GM18511 (cell line): ENCODE measurements around the gene CRY2.

Source experiments
- ATAC-seq: cut with Tn5 transposase; IDR thresholded peaks from one replicate; pipeline ENCODE4 v1.9.1; 2021; ENCODE audit warnings: mild to moderate bottlenecking, moderate library complexity; ENCODE audit not compliant: unreplicated experiment

The CRY2 gene

GRCh38 chr11:45929486-45930030 is 82.3 kb downstream of the CRY2 start:
- peak; percentile 24 for ATAC-seq

GRCh38 chr11:45930031-45930794 is 82.9 kb downstream of the CRY2 start:
- peak; percentile 92 for ATAC-seq

GRCh38 chr11:45930951-45931570 is 83.8 kb downstream of the CRY2 start:
- no peak for ATAC-seq

GRCh38 chr11:45931739-45932138 is 84.5 kb downstream of the CRY2 start:
- ATAC-seq, result no peak

GRCh38 chr11:45932217-45932616 is 84.9 kb downstream of the CRY2 start:
- ATAC-seq, result no peak
